Measurements from ENCODE around the gene CLNK. TPM values are rescaled to one million over a fixed set of nuclear protein-coding genes. Genes with fewer than 3 reads are reported as not detected.

The CLNK gene
- total RNA-seq, 2 experiments from 2014 or later, result 0.10 TPM; not detected in 1

- Mint-ChIP-seq H3K4me3 (no peak overlapping the region), H3K27me3 (peaks cover 3% of the 10 kb centered on the region), H3K9me3 (no peaks in the 10 kb centered on the region), H3K36me3 (ENCODE audit: low read depth) (no peaks in the 10 kb centered on the region), H3K4me1 (no peaks in the 10 kb centered on the region), H3K27ac (no peak overlapping the region)
- POLR2A ChIA-PET, result no interaction called here
- no peak for DNase-seq
- CTCF ChIA-PET, result interaction anchor here (1.5 kb wide), 1 partner anchor 17 kb away, joined by 5 read pairs; no protein-coding TSS in a partner anchor
Observed at GRCh38 chr4:10478621-10479020, 205.9 kb downstream of the CLNK start.

GRCh38 chr4:10470505-10470904 is 214.1 kb downstream of the CLNK start:
- CTCF ChIA-PET, result interaction anchor here (3.1 kb wide), 1 partner anchor 9 kb away, joined by 13 read pairs; no protein-coding TSS in a partner anchor

GRCh38 chr4:10466161-10466560 is 218.4 kb downstream of the CLNK start:
- ChIA-PET CTCF (interaction anchor here (1.3 kb wide), 1 partner anchor 308 kb away, joined by 3 read pairs; no protein-coding TSS in a partner anchor), POLR2A (interaction anchor here (1.0 kb wide), 1 partner anchor 22 kb away, joined by 3 read pairs; no protein-coding TSS in a partner anchor)
- Mint-ChIP-seq H3K27me3 (peaks cover 39% of the 10 kb centered on the region), H3K4me1 (peaks cover 8% of the 10 kb centered on the region), H3K27ac (no peak overlapping the region), H3K4me3 (no peak overlapping the region), H3K9me3 (no peaks in the 10 kb centered on the region), H3K36me3 (ENCODE audit: low read depth) (no peaks in the 10 kb centered on the region)
- DNase-seq, result no peak

More at GRCh38 chr4:10470505-10470904, 214.1 kb downstream of the CLNK start:
- H3K4me3 Mint-ChIP-seq, result no peak overlapping the region
- H3K27me3 Mint-ChIP-seq, result peaks cover 10% of the 10 kb centered on the region
- no peak for DNase-seq
- H3K9me3 Mint-ChIP-seq, result no peaks in the 10 kb centered on the region
- no peaks in the 10 kb centered on the region for H3K36me3 Mint-ChIP-seq (ENCODE audit: low read depth)
- POLR2A ChIA-PET, result no interaction called here
- no peaks in the 10 kb centered on the region for H3K4me1 Mint-ChIP-seq
- H3K27ac Mint-ChIP-seq, result no peak overlapping the region

GRCh38 chr4:10462876-10463275 is 221.7 kb downstream of the CLNK start:
- no peaks in the 10 kb centered on the region for H3K36me3 Mint-ChIP-seq (ENCODE audit: low read depth)
- H3K4me3 Mint-ChIP-seq, result no peak overlapping the region
- ChIA-PET CTCF (interaction anchor here (0.6 to 2.7 kb wide), 3 partner anchors 11 to 75 kb away, joined by 3 to 8 read pairs (median 4); no protein-coding TSS in a partner anchor), POLR2A (no interaction called here)
- H3K9me3 Mint-ChIP-seq, result no peaks in the 10 kb centered on the region
- no peak for DNase-seq
- no peak overlapping the region for H3K27ac Mint-ChIP-seq
- H3K4me1 Mint-ChIP-seq, result peaks cover 17% of the 10 kb centered on the region
- peaks cover 38% of the 10 kb centered on the region for H3K27me3 Mint-ChIP-seq

GRCh38 chr4:10461850-10462400 is 222.6 kb downstream of the CLNK start:
- ChIA-PET POLR2A (interaction anchor here (1.0 to 2.0 kb wide), 3 partner anchors 10 to 303 kb away, joined by 3 to 7 read pairs (median 4); no protein-coding TSS in a partner anchor), CTCF (interaction anchor here (0.7 to 2.7 kb wide), 34 partner anchors 8 to 447 kb away, joined by 3 to 24 read pairs (median 5); no protein-coding TSS in a partner anchor)
- no peak for DNase-seq
- no peaks in the 10 kb centered on the region for H3K9me3 Mint-ChIP-seq
- H3K36me3 Mint-ChIP-seq (ENCODE audit: low read depth), result no peaks in the 10 kb centered on the region
- peaks cover 23% of the 10 kb centered on the region for H3K4me1 Mint-ChIP-seq
- H3K4me3 Mint-ChIP-seq, result peak overlapping the region; percentile 54
- no peak overlapping the region for H3K27ac Mint-ChIP-seq
- peaks cover 35% of the 10 kb centered on the region for H3K27me3 Mint-ChIP-seq

- peak overlapping the region; percentile 54 for H3K4me3 Mint-ChIP-seq
- H3K4me1 Mint-ChIP-seq, result peaks cover 26% of the 10 kb centered on the region
- H3K27me3 Mint-ChIP-seq, result peaks cover 32% of the 10 kb centered on the region
- no peak overlapping the region for H3K27ac Mint-ChIP-seq
- ChIA-PET CTCF (interaction anchor here (0.7 to 2.7 kb wide), 40 partner anchors 8 to 446 kb away, joined by 3 to 24 read pairs (median 5); no protein-coding TSS in a partner anchor), POLR2A (interaction anchor here (1.0 to 2.0 kb wide), 3 partner anchors 10 to 303 kb away, joined by 3 to 7 read pairs (median 4); no protein-coding TSS in a partner anchor)
- peaks cover 4% of the 10 kb centered on the region for H3K36me3 Mint-ChIP-seq (ENCODE audit: low read depth)
- H3K9me3 Mint-ChIP-seq, result no peaks in the 10 kb centered on the region
- DNase-seq, result peak; percentile 79
Observed at GRCh38 chr4:10461091-10461849, 223.3 kb downstream of the CLNK start.

- ChIA-PET CTCF (interaction anchor here (0.7 to 2.7 kb wide), 40 partner anchors 7 to 696 kb away, joined by 3 to 24 read pairs (median 5); no protein-coding TSS in a partner anchor), POLR2A (interaction anchor here (1.0 to 2.0 kb wide), 3 partner anchors 9 to 302 kb away, joined by 3 to 7 read pairs (median 4); no protein-coding TSS in a partner anchor)
- H3K4me1 Mint-ChIP-seq, result peaks cover 31% of the 10 kb centered on the region
- H3K36me3 Mint-ChIP-seq (ENCODE audit: low read depth), result peaks cover 6% of the 10 kb centered on the region
- peak; percentile 29 for DNase-seq
- H3K27me3 Mint-ChIP-seq, result peaks cover 32% of the 10 kb centered on the region
- no peak overlapping the region for H3K27ac Mint-ChIP-seq
- no peaks in the 10 kb centered on the region for H3K9me3 Mint-ChIP-seq
- peak overlapping the region; percentile 19 for H3K4me3 Mint-ChIP-seq
Observed at GRCh38 chr4:10460313-10461047, 224.1 kb downstream of the CLNK start.

- Mint-ChIP-seq H3K27me3 (peaks cover 26% of the 10 kb centered on the region), H3K4me1 (peaks cover 39% of the 10 kb centered on the region), H3K27ac (no peak overlapping the region), H3K9me3 (no peaks in the 10 kb centered on the region), H3K4me3 (no peak overlapping the region), H3K36me3 (ENCODE audit: low read depth) (peaks cover 16% of the 10 kb centered on the region)
- ChIA-PET POLR2A (no interaction called here), CTCF (interaction anchor here (1.3 to 2.4 kb wide), 2 partner anchors 278 to 298 kb away, joined by 4 to 9 read pairs; no protein-coding TSS in a partner anchor)
- DNase-seq, result no peak
Observed at GRCh38 chr4:10459305-10459704, 225.3 kb downstream of the CLNK start.

GRCh38 chr4:10458177-10458576 is 226.4 kb downstream of the CLNK start:
- H3K4me1 Mint-ChIP-seq, result peaks cover 41% of the 10 kb centered on the region
- CTCF ChIA-PET, result interaction anchor here (1.2 kb wide), 2 partner anchors 300 to 439 kb away, joined by 3 read pairs; no protein-coding TSS in a partner anchor
- no peaks in the 10 kb centered on the region for H3K9me3 Mint-ChIP-seq
- H3K36me3 Mint-ChIP-seq (ENCODE audit: low read depth), result peaks cover 24% of the 10 kb centered on the region
- no peak overlapping the region for H3K4me3 Mint-ChIP-seq
- POLR2A ChIA-PET, result interaction anchor here (0.9 to 2.4 kb wide), 3 partner anchors 276 to 355 kb away, joined by 3 to 14 read pairs (median 11); partner anchors contain the start of gene WDR1
- H3K27me3 Mint-ChIP-seq, result peaks cover 21% of the 10 kb centered on the region
- DNase-seq, result no peak
- no peak overlapping the region for H3K27ac Mint-ChIP-seq

- H3K36me3 Mint-ChIP-seq (ENCODE audit: low read depth), result peaks cover 32% of the 10 kb centered on the region
- H3K4me3 Mint-ChIP-seq, result peak within 1 kb of the TSS; percentile 82
- peaks cover 40% of the 10 kb centered on the region for H3K4me1 Mint-ChIP-seq
- peaks cover 12% of the 10 kb centered on the region for H3K27me3 Mint-ChIP-seq
- ChIA-PET CTCF (interaction anchor here (0.9 to 1.3 kb wide), 4 partner anchors 31 to 438 kb away, joined by 3 read pairs; no protein-coding TSS in a partner anchor), POLR2A (interaction anchor here (0.9 to 2.4 kb wide), 4 partner anchors 78 to 354 kb away, joined by 3 to 14 read pairs (median 7); partner anchors contain the start of gene WDR1)
- peak; percentile 82 for DNase-seq
- H3K9me3 Mint-ChIP-seq, result no peaks in the 10 kb centered on the region
- H3K27ac Mint-ChIP-seq, result peak within 1 kb of the TSS; percentile 78
Observed at GRCh38 chr4:10457255-10457801, 227.2 kb downstream of the CLNK start, which contains the start of gene ZNF518B. Gene ZNF518B (minus strand): TSS chr4:10457426. CDS start chr4:10446328, 11,098 bp downstream.

- DNase-seq, result peak; percentile 71
- H3K4me1 Mint-ChIP-seq, result peaks cover 38% of the 10 kb centered on the region
- peaks cover 38% of the 10 kb centered on the region for H3K36me3 Mint-ChIP-seq (ENCODE audit: low read depth)
- H3K27me3 Mint-ChIP-seq, result peaks cover 8% of the 10 kb centered on the region
- H3K4me3 Mint-ChIP-seq, result peak overlapping the region; percentile 82
- POLR2A ChIA-PET, result interaction anchor here (0.9 to 2.4 kb wide), 5 partner anchors 25 to 340 kb away, joined by 3 to 14 read pairs (median 3); partner anchors contain the start of gene WDR1
- peak overlapping the region; percentile 78 for H3K27ac Mint-ChIP-seq
- no peaks in the 10 kb centered on the region for H3K9me3 Mint-ChIP-seq
- CTCF ChIA-PET, result interaction anchor here (0.9 to 1.3 kb wide), 2 partner anchors 32 to 283 kb away, joined by 3 read pairs; no protein-coding TSS in a partner anchor
Observed at GRCh38 chr4:10456595-10457254, 227.8 kb downstream of the CLNK start.

Measured in activated CD4-positive, alpha-beta memory T cell treated with anti-CD3 and anti-CD28 coated beads, Interleukin-2, amount 10 ng/mL, durations not matched to agents 7 days and 5 days (primary cell).